ENCODE measurements around the gene CYREN. TPM values are rescaled to one million over a fixed set of nuclear protein-coding genes. Genes with fewer than 3 reads are reported as not detected.

The CYREN gene
- total and polyA plus RNA-seq, 9 of the 15 experiments (the other 6 are each of a cell fraction or from before 2014, with no cell fraction given): 13.9 to 108 (median 88.8) TPM

DNA sequence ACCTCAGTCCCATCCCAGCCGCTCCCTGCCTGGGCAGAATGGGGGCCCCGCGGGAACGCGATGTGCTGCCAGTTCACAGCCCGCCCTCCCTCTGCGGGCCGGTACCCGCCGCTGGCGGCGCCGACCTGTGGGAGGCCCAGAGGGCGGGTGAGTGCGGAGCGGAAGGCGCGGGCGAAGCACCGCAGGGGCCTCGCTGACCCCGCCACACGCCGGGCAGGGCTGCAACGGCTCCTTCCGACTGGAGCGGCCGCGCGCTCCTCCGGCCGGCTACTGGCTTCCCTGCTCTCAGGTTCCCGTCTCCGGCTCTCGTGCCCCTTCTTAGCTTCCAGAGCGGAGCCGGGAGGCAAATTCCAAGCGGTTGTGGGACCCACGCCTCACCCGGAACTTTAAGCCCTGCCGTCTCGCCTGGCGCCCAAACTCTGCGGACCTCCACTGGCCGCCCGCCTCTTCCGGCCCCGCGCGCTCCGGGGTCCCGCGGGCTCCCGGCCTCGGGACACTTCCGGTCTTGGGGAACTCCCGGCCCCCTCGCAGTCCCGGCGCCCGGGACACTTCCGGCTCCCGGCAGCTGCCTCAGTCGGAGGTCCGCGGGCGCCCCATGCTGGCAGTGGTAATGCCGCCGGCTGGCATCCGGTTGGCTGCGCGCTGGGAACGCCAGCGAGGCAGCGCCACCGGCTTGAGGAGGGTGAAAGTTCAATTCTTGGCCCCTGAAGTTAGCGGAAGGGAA lies at the start of gene CYREN (continued):
- TF ChIP-seq NR1H2 (CRISPR knock-in tag; IDR thresholded peaks at IDR 0.05) (peak; percentile 88; the same call in 1 of the 2 replicates), ETV1 (tag; conservative IDR thresholded peaks at IDR 0.05; ENCODE audit: low read depth) (peak; percentile 99), SMARCE1 (IDR thresholded peaks at IDR 0.05) (peak; percentile 24; the same call in 1 of the 2 replicates), ELF1 (tag; IDR thresholded peaks at IDR 0.05) (peak; percentile 99), PML (IDR thresholded peaks at IDR 0.05; ENCODE audit: low read length) (peak; percentile 45; the same call in 1 of the 2 replicates), TEAD1 (CRISPR knock-in tag; IDR thresholded peaks at IDR 0.05) (peak; percentile 22 to 98; a peak in 3 of 4 replicates), KDM5B (IDR thresholded peaks at IDR 0.05; ENCODE audit: insufficient replicate concordance, low read depth, low read length) (peak; percentile 94), COPS2 (conservative IDR thresholded peaks at IDR 0.05) (no peak), ZNF146 (CRISPR knock-in tag; IDR thresholded peaks at IDR 0.05; ENCODE audit: unreplicated experiment) (peak; percentile 4), PHTF2 (CRISPR knock-in tag; IDR thresholded peaks at IDR 0.05) (no peak), MECOM (CRISPR knock-in tag; IDR thresholded peaks at IDR 0.05) (no peak), ZNF778 (CRISPR knock-in tag; IDR thresholded peaks at IDR 0.05) (no peak), TAF1 (IDR thresholded peaks at IDR 0.05; ENCODE audit: control insufficient read depth, extremely low read depth, insufficient read depth, low read length, severe bottlenecking) (peak; percentile 93), FOXM1 (IDR thresholded peaks at IDR 0.05; ENCODE audit: low read depth) (0 out of 2 replicates have a peak, but pooled peaks have one; percentile 26), FOXM1 (CRISPR knock-in tag; IDR thresholded peaks at IDR 0.05; ENCODE audit: low read depth) (peak; percentile 96), ZC3H4 (CRISPR knock-in tag; IDR thresholded peaks at IDR 0.05; ENCODE audit: borderline replicate concordance) (no peak)
- TF ChIP-seq, protein P1, sequence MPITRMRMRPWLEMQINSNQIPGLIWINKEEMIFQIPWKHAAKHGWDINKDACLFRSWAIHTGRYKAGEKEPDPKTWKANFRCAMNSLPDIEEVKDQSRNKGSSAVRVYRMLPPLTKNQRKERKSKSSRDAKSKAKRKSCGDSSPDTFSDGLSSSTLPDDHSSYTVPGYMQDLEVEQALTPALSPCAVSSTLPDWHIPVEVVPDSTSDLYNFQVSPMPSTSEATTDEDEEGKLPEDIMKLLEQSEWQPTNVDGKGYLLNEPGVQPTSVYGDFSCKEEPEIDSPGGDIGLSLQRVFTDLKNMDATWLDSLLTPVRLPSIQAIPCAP (CRISPR knock-in tag; IDR thresholded peaks at IDR 0.05; ENCODE audit: borderline replicate concordance): no peak
- TF ChIP-seq, protein P2, sequence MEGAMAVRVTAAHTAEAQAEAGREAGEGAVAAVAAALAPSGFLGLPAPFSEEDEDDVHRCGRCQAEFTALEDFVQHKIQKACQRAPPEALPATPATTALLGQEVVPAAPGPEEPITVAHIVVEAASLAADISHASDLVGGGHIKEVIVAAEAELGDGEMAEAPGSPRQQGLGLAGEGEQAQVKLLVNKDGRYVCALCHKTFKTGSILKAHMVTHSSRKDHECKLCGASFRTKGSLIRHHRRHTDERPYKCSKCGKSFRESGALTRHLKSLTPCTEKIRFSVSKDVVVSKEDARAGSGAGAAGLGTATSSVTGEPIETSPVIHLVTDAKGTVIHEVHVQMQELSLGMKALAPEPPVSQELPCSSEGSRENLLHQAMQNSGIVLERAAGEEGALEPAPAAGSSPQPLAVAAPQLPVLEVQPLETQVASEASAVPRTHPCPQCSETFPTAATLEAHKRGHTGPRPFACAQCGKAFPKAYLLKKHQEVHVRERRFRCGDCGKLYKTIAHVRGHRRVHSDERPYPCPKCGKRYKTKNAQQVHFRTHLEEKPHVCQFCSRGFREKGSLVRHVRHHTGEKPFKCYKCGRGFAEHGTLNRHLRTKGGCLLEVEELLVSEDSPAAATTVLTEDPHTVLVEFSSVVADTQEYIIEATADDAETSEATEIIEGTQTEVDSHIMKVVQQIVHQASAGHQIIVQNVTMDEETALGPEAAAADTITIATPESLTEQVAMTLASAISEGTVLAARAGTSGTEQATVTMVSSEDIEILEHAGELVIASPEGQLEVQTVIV (CRISPR knock-in tag; IDR thresholded peaks at IDR 0.05; ENCODE audit: borderline replicate concordance): no peak
- TF ChIP-seq, protein P3, sequence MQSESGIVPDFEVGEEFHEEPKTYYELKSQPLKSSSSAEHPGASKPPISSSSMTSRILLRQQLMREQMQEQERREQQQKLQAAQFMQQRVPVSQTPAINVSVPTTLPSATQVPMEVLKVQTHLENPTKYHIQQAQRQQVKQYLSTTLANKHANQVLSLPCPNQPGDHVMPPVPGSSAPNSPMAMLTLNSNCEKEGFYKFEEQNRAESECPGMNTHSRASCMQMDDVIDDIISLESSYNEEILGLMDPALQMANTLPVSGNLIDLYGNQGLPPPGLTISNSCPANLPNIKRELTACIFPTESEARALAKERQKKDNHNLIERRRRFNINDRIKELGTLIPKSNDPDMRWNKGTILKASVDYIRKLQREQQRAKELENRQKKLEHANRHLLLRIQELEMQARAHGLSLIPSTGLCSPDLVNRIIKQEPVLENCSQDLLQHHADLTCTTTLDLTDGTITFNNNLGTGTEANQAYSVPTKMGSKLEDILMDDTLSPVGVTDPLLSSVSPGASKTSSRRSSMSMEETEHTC (IDR thresholded peaks at IDR 0.05): no peak
- TF ChIP-seq, protein P4, sequence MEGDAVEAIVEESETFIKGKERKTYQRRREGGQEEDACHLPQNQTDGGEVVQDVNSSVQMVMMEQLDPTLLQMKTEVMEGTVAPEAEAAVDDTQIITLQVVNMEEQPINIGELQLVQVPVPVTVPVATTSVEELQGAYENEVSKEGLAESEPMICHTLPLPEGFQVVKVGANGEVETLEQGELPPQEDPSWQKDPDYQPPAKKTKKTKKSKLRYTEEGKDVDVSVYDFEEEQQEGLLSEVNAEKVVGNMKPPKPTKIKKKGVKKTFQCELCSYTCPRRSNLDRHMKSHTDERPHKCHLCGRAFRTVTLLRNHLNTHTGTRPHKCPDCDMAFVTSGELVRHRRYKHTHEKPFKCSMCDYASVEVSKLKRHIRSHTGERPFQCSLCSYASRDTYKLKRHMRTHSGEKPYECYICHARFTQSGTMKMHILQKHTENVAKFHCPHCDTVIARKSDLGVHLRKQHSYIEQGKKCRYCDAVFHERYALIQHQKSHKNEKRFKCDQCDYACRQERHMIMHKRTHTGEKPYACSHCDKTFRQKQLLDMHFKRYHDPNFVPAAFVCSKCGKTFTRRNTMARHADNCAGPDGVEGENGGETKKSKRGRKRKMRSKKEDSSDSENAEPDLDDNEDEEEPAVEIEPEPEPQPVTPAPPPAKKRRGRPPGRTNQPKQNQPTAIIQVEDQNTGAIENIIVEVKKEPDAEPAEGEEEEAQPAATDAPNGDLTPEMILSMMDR (IDR thresholded peaks at IDR 0.05 in 2 of 3, conservative IDR thresholded peaks at IDR 0.05 in 1 of 3; ENCODE audit: insufficient read depth in 2 of 3, low read depth in 1 of 3, low read length in 3 of 3): peak; percentile 92 to 99 (median 98)
- TF ChIP-seq, protein P5, sequence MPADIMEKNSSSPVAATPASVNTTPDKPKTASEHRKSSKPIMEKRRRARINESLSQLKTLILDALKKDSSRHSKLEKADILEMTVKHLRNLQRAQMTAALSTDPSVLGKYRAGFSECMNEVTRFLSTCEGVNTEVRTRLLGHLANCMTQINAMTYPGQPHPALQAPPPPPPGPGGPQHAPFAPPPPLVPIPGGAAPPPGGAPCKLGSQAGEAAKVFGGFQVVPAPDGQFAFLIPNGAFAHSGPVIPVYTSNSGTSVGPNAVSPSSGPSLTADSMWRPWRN (IDR thresholded peaks at IDR 0.05; ENCODE audit: low read depth): 0 out of 2 replicates have a peak, but pooled peaks have one; percentile 46
